Ovary (tissue), 9 donors: ENCODE data around the gene MTMR11. TPM values are rescaled to one million over a fixed set of nuclear protein-coding genes. Genes with fewer than 3 reads are reported as not detected.

Source experiments
- DNase-seq, 5 donors: peaks; one replicate each; pipeline ENCODE4 v3.0.0-alpha.2; 2019 to 2020
- H3K27ac ChIP-seq, 2 donors: fragments of 200-600 bp; one replicate each; pipeline versions ENCODE4 v1.5.1 to v1.8.0; 2019 to 2022
- H3K27me3 ChIP-seq: fragments of 200-600 bp; one replicate; pipeline ENCODE4 v1.8.0; 2022
- H3K36me3 ChIP-seq: fragments of 200-600 bp; sonication (generic); one replicate; pipeline ENCODE4 v1.5.1; 2019
- H3K4me1 ChIP-seq: one replicate; pipeline ENCODE4 v1.8.1; 2013; ENCODE audit warnings: mild to moderate bottlenecking, moderate library complexity; ENCODE audit not compliant: insufficient read depth
- H3K4me3 ChIP-seq: fragments of 200-600 bp; sonication (generic); one replicate; pipeline ENCODE4 v1.5.1; 2017
- H3K9me3 ChIP-seq, 2 donors: fragments of 200-600 bp in 1 of 2; sonication (generic) in 1 of 2; one replicate each; pipeline versions ENCODE4 v1.5.1 to v1.8.1; 2013 to 2019; ENCODE audit warnings: mild to moderate bottlenecking in 1 of 2, moderate library complexity in 1 of 2
- CTCF ChIP-seq, 3 donors: fragments of 450-650 bp in 2 of 3; fragments of 200-600 bp in 1 of 3; IDR thresholded peaks; one replicate each; pipeline versions ENCODE4 v1.5.1 to v1.8.0; 2016 to 2022; ENCODE audit warnings: antibody characterized with exemption in 3 of 3, mild to moderate bottlenecking in 1 of 3
- EP300 ChIP-seq: sonication (generic); formaldehyde crosslinking; IDR thresholded peaks from one replicate; pipeline ENCODE4 v1.6.1; 2017; ENCODE audit warnings: antibody characterized with exemption
- POLR2A ChIP-seq: fragments of 450-650 bp; IDR thresholded peaks from one replicate; pipeline ENCODE4 v1.6.1; 2017; ENCODE audit warnings: antibody characterized with exemption, mild to moderate bottlenecking, moderate library complexity
- WGBS, 3 donors: extraction: QIAGEN DNeasy Blood & Tissue Kit in 1 of 3; methylation state at CpG; one replicate each; pipeline versions ENCODE4 v1.1.5 to v1.1.7; 2013 to 2017; 5-methylcytosine and 5-hydroxymethylcytosine counted together
- intact Hi-C, 4 donors: fragments of 100-400 bp; cut with DNase I; formaldehyde crosslinking; loops; one replicate each; pipeline versions ENCODE4 v1.11.0 to v1.15.1; 2022 to 2023
- polyA plus RNA-seq, 2 donors: library from polyadenylated mRNA; stranded (reverse); fragments of 200-250 nt in 1 of 2; fragments of 350-450 nt in 1 of 2; fragmentation: Illumina TruSeq in 1 of 2; extraction: RNeasy Lipid Tissue Mini Kit (QIAGEN cat#74804) in 1 of 2; gene quantifications; one replicate each; pipeline ENCODE4 v1.2.3, GENCODE V29; 2013 to 2014
- total RNA-seq, 7 donors: library from RNA; depleted of rRNA in 2 of 7; stranded (reverse); fragments of >200 nt in 2 of 7; fragmentation: NEBNext Ultra II Directional in 3 of 7; extraction: Animal tissue kit (Norgen Biotek cat#: 25700) in 3 of 7; gene quantifications; one replicate each; pipeline versions ENCODE4 v1.1.0 to v1.2.4, GENCODE V29; 2016 to 2023
- donor health status: DM: no; HTN: no; CAD: no; lungs with moderate emphysema.
- donor health status: DM: no; HTN: no; CAD: no.
- donor health status: Bipolar disorder and iron deficiency.
- donor health status: DM: yes; HTN: yes; CAD: no.
- donor health status: DM: no; HTN: no; CAD: no.
- donor health status: DM: yes; HTN: yes; CAD: no.

The MTMR11 gene
- total and polyA plus RNA-seq, 9 donors, result 19.1 to 51.5 (median 33.0) TPM

GRCh38 chr1:149923626-149924025, 13.1 kb downstream of the MTMR11 start:
- no peak overlapping the region for H3K4me3 ChIP-seq
- no peak overlapping the region for H3K27ac ChIP-seq
- no peaks in the 10 kb centered on the region for H3K9me3 ChIP-seq
- H3K4me1 ChIP-seq, result peaks cover 16% of the 10 kb centered on the region
- DNase-seq, result no peak
- no peaks in the 10 kb centered on the region for H3K36me3 ChIP-seq
- intact Hi-C loops, result no loop called here
- WGBS, 3 donors, result 79 to 83% (median 80%) methylated on average over 10 of the region's 10 CpGs
- TF ChIP-seq EP300, result no peak
- TF ChIP-seq POLR2A, result no peak
- no peaks in the 10 kb centered on the region for H3K27me3 ChIP-seq

GRCh38 chr1:149917571-149918144, 19.0 kb downstream of the MTMR11 start, which contains the start of gene SV2A:
Gene SV2A, minus strand, starts transcription at chr1:149917844. Its CDS starts 4,004 bp downstream, at chr1:149913840.
- H3K9me3 ChIP-seq, result no peaks in the 10 kb centered on the region
- intact Hi-C loops, result no loop called here
- H3K4me3 ChIP-seq, result peak within 1 kb of the TSS; percentile 70
- H3K27me3 ChIP-seq, result no peaks in the 10 kb centered on the region
- no peaks in the 10 kb centered on the region for H3K4me1 ChIP-seq
- TF ChIP-seq EP300 (no peak), CTCF (IDR thresholded peaks at IDR 0.05) (no peak), POLR2A (no peak)
- no peaks in the 10 kb centered on the region for H3K36me3 ChIP-seq
- peak in 2 of 5 donors; percentile 49 to 61 for DNase-seq
- WGBS, 3 donors, result 1 to 2% (median 1%) methylated on average over 24 of the region's 24 CpGs
- no peak within 1 kb of the TSS for H3K27ac ChIP-seq

GRCh38 chr1:149916898-149917252, 19.8 kb downstream of the MTMR11 start:
- Histone ChIP-seq H3K36me3 (no peaks in the 10 kb centered on the region), H3K27me3 (no peaks in the 10 kb centered on the region), H3K4me3 (peak overlapping the region; percentile 70), H3K27ac (no peak overlapping the region), H3K4me1 (no peaks in the 10 kb centered on the region), H3K9me3 (no peaks in the 10 kb centered on the region)
- intact Hi-C loops, result no loop called here
- DNase-seq, result no peak
- 5 to 7% (median 6%) methylated on average over 10 of the region's 10 CpGs for WGBS, 3 donors
- TF ChIP-seq POLR2A (no peak), EP300 (no peak)

- H3K27ac ChIP-seq, result no peak overlapping the region
Measured at GRCh38 chr1:149916193-149916897, 20.3 kb downstream of the MTMR11 start.

More at GRCh38 chr1:149916193-149916897, 20.3 kb downstream of the MTMR11 start:
- DNase-seq, result no peak
- no peaks in the 10 kb centered on the region for H3K4me1 ChIP-seq
- no peaks in the 10 kb centered on the region for H3K9me3 ChIP-seq
- WGBS, 3 donors, result 6 to 19% (median 14%) methylated on average over 9 of the region's 9 CpGs
- peak overlapping the region; percentile 70 for H3K4me3 ChIP-seq
- TF ChIP-seq POLR2A (no peak), EP300 (no peak), CTCF (IDR thresholded peaks at IDR 0.05) (no peak)
- intact Hi-C loops, result no loop called here
- H3K36me3 ChIP-seq, result no peaks in the 10 kb centered on the region
- no peaks in the 10 kb centered on the region for H3K27me3 ChIP-seq
